Spleen (tissue), 11 donors: ENCODE measurements around the gene SLC7A6. TPM values are rescaled to one million over a fixed set of nuclear protein-coding genes. Genes with fewer than 3 reads are reported as not detected.

Experiments
- DNase-seq: peaks from one replicate; pipeline ENCODE4 v3.0.0-alpha.2; 2020
- H3K27ac ChIP-seq, 8 donors: fragments of 200-600 bp; sonication (generic) in 7 of 8; 1 replicate in 4 of 8; 2 replicates in 4 of 8; pipeline versions ENCODE4 v1.5.0 to v1.8.0; 2016 to 2021; ENCODE audit warnings: inconsistent platforms in 4 of 8, mild to moderate bottlenecking in 4 of 8, moderate library complexity in 1 of 8
- H3K27me3 ChIP-seq, 7 donors: fragments of 200-600 bp; sonication (generic) in 6 of 7; replicated peaks in 1 of 7; 1 replicate in 4 of 7; 2 replicates in 3 of 7; pipeline versions ENCODE4 v1.5.0 to v1.8.0; 2016 to 2021; ENCODE audit warnings: inconsistent platforms in 3 of 7, mild to moderate bottlenecking in 1 of 7
- H3K36me3 ChIP-seq, 6 donors: fragments of 200-600 bp; sonication (generic) in 5 of 6; 1 replicate in 4 of 6; 2 replicates in 2 of 6; pipeline versions ENCODE4 v1.5.0 to v1.8.0; 2016 to 2021; ENCODE audit warnings: inconsistent platforms in 2 of 6
- H3K4me1 ChIP-seq, 6 donors: fragments of 200-600 bp; sonication (generic) in 5 of 6; 1 replicate in 3 of 6; 2 replicates in 3 of 6; pipeline versions ENCODE4 v1.5.0 to v1.8.0; 2016 to 2021; ENCODE audit warnings: inconsistent platforms in 3 of 6
- H3K4me3 ChIP-seq, 8 donors: fragments of 200-600 bp; sonication (generic) in 7 of 8; 1 replicate in 4 of 8; 2 replicates in 4 of 8; pipeline versions ENCODE4 v1.5.0 to v1.8.0; 2016 to 2021; ENCODE audit warnings: inconsistent platforms in 4 of 8, mild to moderate bottlenecking in 4 of 8, moderate library complexity in 2 of 8
- H3K9me3 ChIP-seq, 8 donors: fragments of 200-600 bp; sonication (generic) in 7 of 8; 1 replicate in 4 of 8; 2 replicates in 4 of 8; pipeline versions ENCODE4 v1.5.0 to v1.8.0; 2016 to 2021; ENCODE audit warnings: inconsistent platforms in 4 of 8
- CTCF ChIP-seq, 11 experiments: fragments of 200-600 bp in 7 of 11; fragments of 450-650 bp in 4 of 11; sonication (generic) in 4 of 11; IDR thresholded peaks in 8 of 11; conservative IDR thresholded peaks in 3 of 11; 1 replicate in 7 of 11; 2 replicates in 4 of 11; pipeline versions ENCODE4 v1.4.0 to v1.8.0; 2016 to 2021; ENCODE audit warnings: antibody characterized with exemption in 11 of 11, inconsistent platforms in 4 of 11, mild to moderate bottlenecking in 1 of 11
- POLR2A ChIP-seq, 3 donors: fragments of 450-650 bp; IDR thresholded peaks; one replicate each; pipeline ENCODE4 v1.5.1; 2017; ENCODE audit warnings: antibody characterized with exemption in 3 of 3, mild to moderate bottlenecking in 1 of 3
- POLR2AphosphoS5 ChIP-seq, 3 donors: sonication (generic); formaldehyde crosslinking; IDR thresholded peaks; one replicate each; pipeline ENCODE4 v1.5.1; 2017; ENCODE audit warnings: antibody characterized with exemption in 3 of 3
- WGBS, 5 donors: extraction: QIAGEN DNeasy Blood & Tissue Kit in 3 of 5; methylation state at CpG; one replicate each; pipeline versions ENCODE4 v1.1.5 to v1.1.7; 2013 to 2018; 5-methylcytosine and 5-hydroxymethylcytosine counted together
- intact Hi-C: fragments of 100-400 bp; cut with DNase I; formaldehyde crosslinking; loops from one replicate; pipeline ENCODE4 v1.15.0; 2023; ENCODE audit warnings: low total_unique reads
- polyA plus RNA-seq, 3 donors: library from polyadenylated mRNA; stranded (reverse); fragments of 200-250 nt; gene quantifications; one replicate each; pipeline ENCODE4 v1.2.1, GENCODE V29; 2013
- total RNA-seq, 7 donors: library from RNA; depleted of rRNA in 3 of 7; stranded (reverse); fragments of >200 nt in 3 of 7; fragmentation: NEBNext Ultra II Directional in 4 of 7; extraction: Animal tissue kit (Norgen Biotek cat#: 25700) in 4 of 7; gene quantifications; one replicate each; pipeline versions ENCODE4 v1.1.0 to v1.2.1, GENCODE V29; 2016 to 2021
- donor health status: healthy with polysubstance abuse.
- donor health status: DM: no; HTN: no; CAD: no; lungs with moderate emphysema.
- donor health status: DM: no; HTN: no; CAD: no.
- donor health status: Bipolar disorder and iron deficiency.
- donor health status: healthy.
- donor health status: DM: no; HTN: no; CAD: no.
- donor health status: DM: yes; HTN: yes; CAD: no.

Gene SLC7A6
- total and polyA plus RNA-seq, 10 donors = 9.8 to 62.8 (median 46.1) TPM

GRCh38 chr16:68227183-68227793 lies 37.0 kb upstream of the SLC7A6 start:
- DNase-seq = no peak
- TF ChIP-seq CTCF (IDR thresholded peaks at IDR 0.05 in 8 of 11, conservative IDR thresholded peaks at IDR 0.05 in 3 of 11) = no peak
- no peak for TF ChIP-seq POLR2AphosphoS5 (IDR thresholded peaks at IDR 0.05)
- TF ChIP-seq POLR2A (IDR thresholded peaks at IDR 0.05) = no peak
- intact Hi-C loops = loop anchor here (10.0 kb wide), 1 partner anchor 132 kb away; no protein-coding TSS in a partner anchor
- Histone ChIP-seq H3K4me1 (peaks cover 9 to 39% (median 13%) of the 10 kb centered on the region in 6 donors), H3K9me3 (no peaks in the 10 kb centered on the region), H3K36me3 (peaks cover 0 to 75% (median 25%) of the 10 kb centered on the region in 6 donors), H3K27ac (peak overlapping the region in 5 of 8 donors; percentile 30 to 75 (median 36)), H3K4me3 (no peak overlapping the region), H3K27me3 (no peaks in the 10 kb centered on the region)
- 43 to 53% (median 48%) methylated on average over 3 of the region's 3 CpGs for WGBS, 5 donors

GRCh38 chr16:68227850-68228553 lies 36.3 kb upstream of the SLC7A6 start:
- Histone ChIP-seq H3K4me3 (no peak overlapping the region), H3K27ac (peak overlapping the region in 6 of 8 donors; percentile 30 to 75 (median 36)), H3K36me3 (peaks cover 0 to 70% (median 25%) of the 10 kb centered on the region in 6 donors), H3K4me1 (peaks cover 9 to 39% (median 13%) of the 10 kb centered on the region in 6 donors), H3K27me3 (no peaks in the 10 kb centered on the region), H3K9me3 (no peaks in the 10 kb centered on the region)
- no peak for TF ChIP-seq POLR2AphosphoS5 (IDR thresholded peaks at IDR 0.05)
- no peak for TF ChIP-seq POLR2A (IDR thresholded peaks at IDR 0.05)
- no peak for TF ChIP-seq CTCF (IDR thresholded peaks at IDR 0.05 in 8 of 11, conservative IDR thresholded peaks at IDR 0.05 in 3 of 11)
- no peak for DNase-seq
- intact Hi-C loops = loop anchor here (10.0 kb wide), 1 partner anchor 133 kb away; no protein-coding TSS in a partner anchor
- 23 to 66% (median 49%) methylated on average over 2 of the region's 2 CpGs for WGBS, 5 donors

GRCh38 chr16:68228652-68229051 lies 35.7 kb upstream of the SLC7A6 start:
- H3K27me3 ChIP-seq = no peaks in the 10 kb centered on the region
- H3K9me3 ChIP-seq = no peaks in the 10 kb centered on the region
- intact Hi-C loops = loop anchor here (10.0 kb wide), 1 partner anchor 134 kb away; no protein-coding TSS in a partner anchor
- no peak for DNase-seq
- WGBS, 5 donors = 86 to 93% (median 89%) methylated on average over 3 of the region's 3 CpGs
- H3K27ac ChIP-seq = peak overlapping the region in 3 of 8 donors; percentile 14 to 75 (median 23)
- peaks cover 9 to 39% (median 13%) of the 10 kb centered on the region in 6 donors for H3K4me1 ChIP-seq
- peaks cover 0 to 65% (median 25%) of the 10 kb centered on the region in 6 donors for H3K36me3 ChIP-seq
- TF ChIP-seq POLR2AphosphoS5 (IDR thresholded peaks at IDR 0.05) (no peak), CTCF (IDR thresholded peaks at IDR 0.05 in 8 of 11, conservative IDR thresholded peaks at IDR 0.05 in 3 of 11) (no peak), POLR2A (IDR thresholded peaks at IDR 0.05) (no peak)
- H3K4me3 ChIP-seq = no peak overlapping the region
